GM19035 (cell line): ENCODE data around the gene DOCK9.
"Not testable (repeated sequence)": the region's sequence is repeated elsewhere in the genome, so short reads cannot be mapped to it uniquely, and the experiment has no call there.

Experiments used
- ATAC-seq: cut with Tn5 transposase; IDR thresholded peaks from one replicate; pipeline ENCODE4 v1.9.1; 2021; ENCODE audit not compliant: unreplicated experiment

Gene DOCK9

GRCh38 chr13:98828614-98829013 lies 149.2 kb downstream of the DOCK9 start:
- ATAC-seq, result no peak

DNA sequence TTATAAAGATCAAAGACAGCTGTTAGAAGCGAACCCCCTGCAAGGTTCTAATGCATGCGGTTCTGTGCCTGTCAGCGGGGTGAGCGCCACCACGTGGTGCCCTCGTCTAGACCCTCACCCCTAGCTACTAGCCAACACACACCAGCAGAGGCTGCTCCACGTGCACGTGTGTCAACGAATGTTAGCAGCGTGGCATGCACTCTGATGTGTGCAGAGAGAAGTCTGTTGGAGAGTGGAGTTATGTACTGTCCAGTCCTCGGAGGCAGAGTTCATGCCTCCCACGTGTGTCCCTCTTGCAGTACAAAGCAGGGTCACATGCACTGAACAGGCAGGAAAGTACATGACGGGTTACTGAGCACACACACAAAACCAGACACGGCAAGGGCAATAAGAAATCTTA lies 150.4 kb downstream of the DOCK9 start:
- ATAC-seq, result no peak

DNA sequence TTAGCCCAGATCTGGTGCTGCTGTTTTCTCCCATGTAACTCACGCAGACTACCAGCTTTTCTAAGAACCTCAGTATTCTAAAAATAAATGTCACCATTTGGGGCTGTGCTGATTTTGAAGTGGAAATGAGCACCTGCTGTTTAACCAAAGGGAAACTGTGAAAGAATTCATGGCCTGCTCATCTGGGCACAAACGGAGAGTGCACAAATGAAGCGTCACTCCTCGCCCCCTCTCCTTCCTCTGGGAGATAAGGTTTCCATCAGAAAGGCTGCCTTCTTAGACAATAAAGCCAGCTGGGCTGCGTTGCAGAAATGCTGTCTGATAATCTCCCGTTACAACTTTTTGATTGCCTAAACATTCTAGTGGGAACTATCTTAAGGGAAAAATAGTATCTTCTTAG lies 151.7 kb downstream of the DOCK9 start:
- no peak for ATAC-seq

- no peak for ATAC-seq
These were observed 152.2 kb downstream of the DOCK9 start for GRCh38 chr13:98825659-98826058.

- ATAC-seq, result no peak
These were observed 153.3 kb downstream of the DOCK9 start for GRCh38 chr13:98824376-98825160.

GRCh38 chr13:98823442-98823841 lies 154.4 kb downstream of the DOCK9 start:
- no peak for ATAC-seq

DNA sequence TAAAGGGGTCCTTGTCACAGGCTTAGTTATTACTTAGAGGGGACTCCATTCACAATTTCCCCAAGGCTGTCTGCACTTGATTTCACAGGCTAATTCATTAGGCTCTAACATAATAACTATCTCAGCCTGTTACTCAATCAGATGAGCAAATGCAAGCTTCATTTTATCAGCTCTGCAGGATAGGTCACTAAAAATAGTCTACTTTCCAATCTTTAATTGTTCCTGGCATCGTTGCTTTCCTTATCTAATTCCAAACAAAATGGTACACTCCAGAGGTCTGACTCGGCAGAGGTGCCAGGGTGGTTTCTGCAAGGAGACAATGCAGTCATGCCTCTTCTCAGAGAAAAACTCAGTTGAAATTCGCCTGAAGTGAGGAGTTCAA lies 155.6 kb downstream of the DOCK9 start:
- ATAC-seq, result no peak

DNA sequence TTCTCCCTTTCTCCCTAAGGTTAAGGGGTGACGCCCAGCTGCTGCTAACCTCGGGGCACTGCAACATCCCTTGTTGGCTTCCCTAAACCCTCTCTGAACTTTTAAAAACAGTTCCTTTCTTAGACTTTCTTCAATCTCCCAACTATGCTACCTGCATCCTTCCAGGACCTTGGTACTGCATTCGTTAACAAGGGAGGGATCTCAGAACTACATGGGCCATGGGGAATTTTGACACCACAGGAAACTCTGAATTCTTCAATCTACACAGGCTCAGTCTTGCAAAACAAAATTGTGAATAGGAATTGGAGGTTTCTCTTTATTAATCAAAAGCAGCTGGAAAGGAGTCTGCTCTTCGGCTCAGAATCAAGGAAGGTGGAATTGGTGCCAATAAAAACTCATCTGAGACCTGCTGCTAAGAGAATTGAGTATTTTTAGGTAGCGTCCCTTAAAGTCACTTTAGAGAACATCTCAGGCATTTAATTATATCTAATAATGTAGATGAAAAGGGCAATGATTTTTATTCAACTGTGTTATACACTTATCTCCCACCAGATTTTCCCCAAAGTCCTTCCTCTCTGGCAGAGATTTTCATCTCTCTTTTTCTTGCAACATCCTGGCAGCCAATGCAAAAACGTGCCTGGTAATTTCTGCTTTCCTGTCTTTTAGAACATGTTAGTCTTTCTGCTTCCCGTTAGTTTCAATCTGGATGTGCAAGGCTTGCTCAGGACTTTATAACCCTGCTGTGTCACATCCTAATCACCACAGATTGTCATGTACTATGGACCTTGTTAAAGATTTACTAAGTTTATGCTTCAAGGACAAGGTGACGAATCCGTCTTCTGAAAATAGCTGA lies 156.3 kb downstream of the DOCK9 start:
- ATAC-seq, result no peak

GRCh38 chr13:98820744-98821371 lies 157.0 kb downstream of the DOCK9 start:
- no peak for ATAC-seq

DNA sequence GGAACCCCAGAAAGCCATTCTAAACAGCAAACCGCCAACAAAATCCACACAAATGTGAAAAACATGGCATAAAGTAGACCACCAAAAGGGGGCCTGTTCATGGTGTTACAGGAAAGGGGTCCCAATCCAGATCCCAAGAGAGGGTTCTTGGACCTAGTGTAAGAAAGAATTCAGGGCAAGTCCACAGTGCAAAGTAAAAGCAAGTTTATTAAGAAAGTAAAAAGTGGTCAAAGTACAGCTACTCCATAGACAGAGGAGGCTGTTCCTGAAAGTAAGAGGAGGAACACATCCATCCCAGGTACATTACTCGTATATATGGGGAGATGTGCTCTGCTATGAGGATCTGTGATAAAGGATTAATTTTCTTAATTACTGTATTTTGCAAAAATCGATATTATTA lies 157.6 kb downstream of the DOCK9 start:
- ATAC-seq, result no peak

DNA sequence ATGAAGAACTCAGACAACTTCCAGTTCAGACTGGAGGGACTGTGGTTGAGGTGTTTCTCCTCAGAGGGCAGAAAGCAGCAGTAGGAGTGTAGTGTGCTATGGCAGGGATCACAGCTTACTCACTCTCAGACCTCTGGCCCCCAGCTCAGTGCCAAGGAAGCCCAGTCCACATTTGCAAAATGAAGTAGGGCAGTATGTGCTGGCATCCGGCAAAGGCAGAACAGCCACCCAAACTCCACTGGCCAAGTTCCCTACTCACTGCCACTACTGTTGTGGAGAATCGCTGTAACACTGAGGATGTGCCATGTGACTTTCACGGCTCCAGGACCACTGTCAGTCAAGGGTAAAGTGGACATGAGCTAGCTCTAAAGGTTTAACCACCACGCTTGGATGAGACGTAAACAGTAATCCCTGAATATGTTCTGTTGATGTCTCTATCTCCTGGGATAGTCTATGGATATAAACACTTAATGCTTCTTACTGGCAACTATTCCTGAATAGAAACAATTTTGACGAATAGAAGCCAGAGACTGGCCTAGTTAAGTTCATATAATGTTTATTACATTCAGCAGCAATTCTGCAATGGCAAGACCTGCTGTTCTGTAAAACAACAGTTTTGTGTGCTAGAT lies 158.4 kb downstream of the DOCK9 start:
- ATAC-seq, result no peak

GRCh38 chr13:98816406-98816805 lies 161.5 kb downstream of the DOCK9 start:
- no peak for ATAC-seq

DNA sequence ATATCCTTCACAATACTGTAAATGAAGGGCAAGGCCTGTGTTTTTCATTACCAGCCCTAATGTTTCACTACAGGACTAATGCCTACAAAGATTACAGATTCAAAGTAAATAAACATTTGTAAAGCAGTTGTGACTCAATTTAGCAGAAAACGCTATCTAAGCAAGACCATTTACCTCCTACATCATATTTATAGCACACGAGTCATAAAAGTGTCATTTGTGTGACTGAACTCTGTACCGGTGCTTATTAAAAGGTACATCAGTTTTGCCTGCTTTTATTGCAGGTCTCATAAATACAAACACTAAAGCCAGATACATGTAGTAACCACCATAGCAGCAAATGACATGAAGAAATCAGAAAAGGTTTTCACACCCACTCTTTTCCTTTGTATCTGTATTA lies 163.9 kb downstream of the DOCK9 start:
- no peak for ATAC-seq

GRCh38 chr13:98812186-98812790 lies 165.6 kb downstream of the DOCK9 start:
- ATAC-seq, result not testable (repeated sequence)

- no peak for ATAC-seq
These were observed 167.1 kb downstream of the DOCK9 start for GRCh38 chr13:98810746-98811145.

GRCh38 chr13:98809345-98809777 lies 168.5 kb downstream of the DOCK9 start:
- no peak for ATAC-seq

- ATAC-seq, result no peak
These were observed 170.1 kb downstream of the DOCK9 start for GRCh38 chr13:98807774-98808173.

DNA sequence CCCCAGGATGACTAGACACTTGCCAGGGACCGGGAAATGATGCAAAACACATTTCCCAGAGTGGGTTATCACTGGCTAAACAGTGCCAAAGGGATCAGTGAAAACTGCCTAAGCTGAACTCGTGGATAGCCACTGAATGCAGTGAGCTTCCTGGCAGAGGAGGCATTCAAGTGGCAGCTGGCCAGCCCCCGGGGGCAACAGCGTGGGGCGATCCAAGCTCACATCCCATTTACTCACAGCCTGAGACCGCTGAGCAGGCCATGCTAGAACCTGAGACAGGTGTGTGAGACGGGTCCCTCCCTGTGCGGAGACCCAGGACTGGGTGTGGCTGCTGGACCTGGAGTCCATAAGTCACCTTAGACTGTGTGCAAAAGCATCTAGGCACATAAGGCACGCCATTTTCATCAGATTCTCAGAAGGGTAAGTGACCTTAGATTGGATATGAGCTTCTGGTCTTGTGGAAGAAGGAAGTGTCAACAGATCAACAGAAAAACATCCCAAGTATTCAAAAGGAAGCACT lies 173.5 kb downstream of the DOCK9 start:
- ATAC-seq, result no peak

- no peak for ATAC-seq
These were observed 173.9 kb downstream of the DOCK9 start for GRCh38 chr13:98803921-98804320.

DNA sequence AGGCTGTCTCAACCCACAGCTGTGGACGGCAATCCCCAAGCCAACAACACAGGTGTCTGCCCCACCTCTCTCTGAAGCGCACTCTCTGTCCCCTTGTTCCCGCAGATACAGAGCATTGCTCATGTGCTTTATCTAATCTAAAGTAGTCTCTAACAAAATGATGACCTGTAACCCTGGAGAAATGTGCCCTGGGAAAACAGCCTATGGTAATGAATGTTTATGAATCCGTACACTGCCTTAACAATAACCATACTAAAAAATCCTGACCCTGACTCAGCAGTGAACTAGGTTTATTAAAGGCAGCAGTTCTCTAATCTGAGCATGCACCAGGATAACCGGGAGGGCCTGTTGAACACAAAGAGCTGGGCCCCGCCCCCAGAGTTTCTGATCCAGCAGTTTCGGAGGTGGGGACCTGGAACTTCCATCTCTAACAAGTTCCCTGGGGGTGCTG lies 174.7 kb downstream of the DOCK9 start:
- no peak for ATAC-seq

DNA sequence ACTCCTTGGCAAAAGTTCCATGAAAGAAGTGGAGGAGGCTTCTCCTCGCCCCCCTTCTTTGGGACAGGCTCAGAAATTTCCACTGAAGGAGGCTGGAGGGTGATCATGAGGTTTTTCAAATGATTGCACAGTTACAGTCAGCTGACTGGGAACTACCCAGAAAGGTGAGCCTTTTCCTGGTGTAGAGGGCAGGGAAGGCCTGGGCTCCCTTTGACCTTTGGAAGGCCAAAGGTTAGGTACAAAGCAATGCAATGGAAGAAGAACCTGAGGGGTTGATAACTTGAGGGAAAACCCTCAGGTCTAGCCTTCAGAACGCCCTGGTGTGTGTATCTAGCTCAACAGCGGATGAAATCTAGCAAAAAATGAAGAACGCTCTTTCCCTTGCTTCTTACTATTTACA lies 175.3 kb downstream of the DOCK9 start:
- ATAC-seq, result no peak
